HG02870 (cell line): ENCODE data around the gene MAPRE2.

Experiments
- ATAC-seq: cut with Tn5 transposase; IDR thresholded peaks from one replicate; pipeline ENCODE4 v1.9.1; 2021; ENCODE audit warnings: mild to moderate bottlenecking, moderate library complexity; ENCODE audit not compliant: unreplicated experiment

The MAPRE2 gene

DNA sequence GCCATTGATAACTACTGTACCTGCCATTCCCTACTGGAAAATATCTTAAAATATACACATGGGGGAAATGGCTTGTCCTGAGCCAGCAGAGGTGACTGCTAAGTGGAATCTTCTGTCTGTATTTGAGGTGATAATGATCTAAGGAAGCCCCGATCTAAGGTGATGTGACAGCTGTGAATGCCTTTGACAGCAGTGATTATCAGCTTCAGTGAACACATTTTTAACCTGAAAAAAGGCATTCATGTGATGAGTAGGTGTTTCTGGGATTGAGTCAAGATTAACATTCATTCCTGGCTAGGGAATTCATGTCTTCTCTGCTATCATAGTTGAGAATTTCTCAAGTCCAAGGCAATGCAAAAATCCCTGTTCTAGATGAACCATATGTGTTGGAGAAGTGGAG is 9.1 kb upstream of the MAPRE2 start:
- no peak for ATAC-seq

DNA sequence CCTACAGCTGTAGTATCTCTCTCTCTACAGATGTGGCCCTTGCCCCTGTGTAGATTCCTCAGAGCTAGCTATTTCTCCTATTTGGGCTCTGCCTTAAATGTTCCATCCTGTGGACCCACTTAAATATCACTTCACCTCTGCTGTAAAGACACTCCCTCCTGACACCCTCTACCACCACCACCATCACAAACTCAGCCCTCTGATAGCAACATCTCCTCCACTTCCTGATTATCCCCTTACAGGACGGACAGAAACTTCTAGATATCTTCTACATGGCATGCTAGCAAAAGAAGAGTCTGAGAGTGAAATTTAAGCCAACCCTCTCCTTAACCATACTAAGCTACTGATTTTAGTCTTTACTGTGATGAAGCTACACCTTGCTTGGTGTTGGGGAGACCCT is 3.2 kb upstream of the MAPRE2 start:
- ATAC-seq: no peak

DNA sequence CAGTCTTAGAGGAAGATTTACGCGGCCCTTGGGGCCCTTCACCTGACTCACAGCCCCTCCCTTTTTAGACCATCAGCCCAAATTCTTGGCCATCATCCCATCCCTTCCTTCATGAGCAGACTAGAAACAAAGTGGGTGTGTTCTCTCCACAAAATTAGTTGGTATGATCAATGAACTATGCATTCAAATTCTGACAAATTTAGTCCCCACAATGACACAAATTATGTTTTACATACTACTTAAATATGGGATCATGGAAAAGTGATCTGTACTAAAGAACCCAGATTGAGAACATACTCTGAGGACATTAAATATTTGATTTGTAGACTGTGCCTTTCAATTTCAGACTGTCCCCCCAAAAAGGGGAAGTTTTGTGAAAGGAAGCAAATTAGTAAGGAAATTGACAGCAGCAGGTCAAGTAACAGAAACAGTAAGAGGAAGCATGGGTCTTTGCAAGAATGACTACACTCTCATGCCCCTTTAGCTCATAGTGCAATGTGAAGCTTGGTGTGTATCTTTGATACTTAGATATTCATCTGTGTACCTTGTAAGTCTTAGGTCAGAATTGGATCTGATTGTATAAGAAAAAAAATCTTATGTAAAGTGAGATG is 2.2 kb upstream of the MAPRE2 start:
- ATAC-seq: peak; percentile 44

- ATAC-seq: no peak
These were observed 600 bp upstream of the MAPRE2 start for GRCh38 chr18:35040638-35040987.

DNA sequence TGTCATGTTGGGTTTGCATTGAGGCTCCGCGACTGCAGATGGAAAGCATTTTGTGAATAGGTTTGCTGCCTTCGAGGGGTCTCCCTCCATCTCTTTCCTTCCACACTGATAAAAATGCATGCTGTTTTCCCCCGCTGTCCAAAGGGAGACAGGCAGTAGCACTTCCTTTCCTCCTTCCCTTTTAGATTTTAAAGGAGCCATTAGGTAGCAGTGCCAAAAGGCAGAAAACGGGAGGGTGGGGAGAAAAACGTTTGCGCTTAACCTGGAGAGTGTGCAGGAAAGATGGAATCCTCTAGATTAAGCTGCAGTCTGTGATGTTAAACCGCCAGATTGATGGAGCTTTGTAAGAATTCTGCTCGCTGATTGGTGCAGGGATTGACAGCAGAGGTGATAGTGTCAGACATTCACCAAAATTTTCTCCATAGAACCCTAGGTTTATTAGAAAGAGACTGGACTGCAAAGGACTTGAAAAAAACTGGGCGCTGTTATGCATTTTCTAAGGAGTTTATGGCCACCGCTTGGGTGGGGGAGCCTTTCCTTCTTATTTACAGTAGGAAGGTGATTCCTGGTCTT is 688 bp downstream of the MAPRE2 start:
- ATAC-seq: no peak

DNA sequence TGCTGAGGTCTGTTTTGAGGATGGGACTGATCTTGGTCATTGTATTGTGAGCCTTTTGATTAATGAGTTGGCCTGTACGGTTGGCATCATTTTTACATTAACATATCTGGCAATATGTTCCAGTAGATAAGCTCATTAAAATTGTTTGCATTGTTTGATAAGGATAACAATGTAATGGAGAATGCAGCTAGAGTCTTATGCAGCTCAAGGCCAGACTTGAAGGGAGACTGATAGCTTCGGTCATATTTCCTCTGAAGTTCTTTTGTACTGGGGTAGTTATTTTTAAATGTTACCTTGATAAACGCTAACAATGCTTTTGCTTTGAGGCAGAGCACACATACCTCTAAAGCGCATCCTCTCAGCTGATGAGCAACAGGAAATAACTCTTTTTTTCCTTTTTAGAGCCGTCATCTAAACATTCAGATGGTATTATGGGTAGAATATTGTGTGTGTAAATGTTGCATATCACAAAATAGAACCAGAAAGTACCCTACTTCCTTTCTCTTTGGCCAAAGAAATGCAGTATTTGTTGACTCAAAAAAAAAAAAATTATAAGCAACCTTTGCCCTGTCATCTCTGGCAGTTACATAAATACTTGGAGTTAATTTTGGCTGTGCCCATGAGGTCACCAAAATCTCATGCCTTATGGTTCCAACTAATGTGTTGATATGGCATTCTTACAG is 1.3 kb downstream of the MAPRE2 start:
- no peak for ATAC-seq

GRCh38 chr18:35043207-35043606 is 2.0 kb downstream of the MAPRE2 start:
- no peak for ATAC-seq

GRCh38 chr18:35045121-35045520 is 3.9 kb downstream of the MAPRE2 start:
- no peak for ATAC-seq

DNA sequence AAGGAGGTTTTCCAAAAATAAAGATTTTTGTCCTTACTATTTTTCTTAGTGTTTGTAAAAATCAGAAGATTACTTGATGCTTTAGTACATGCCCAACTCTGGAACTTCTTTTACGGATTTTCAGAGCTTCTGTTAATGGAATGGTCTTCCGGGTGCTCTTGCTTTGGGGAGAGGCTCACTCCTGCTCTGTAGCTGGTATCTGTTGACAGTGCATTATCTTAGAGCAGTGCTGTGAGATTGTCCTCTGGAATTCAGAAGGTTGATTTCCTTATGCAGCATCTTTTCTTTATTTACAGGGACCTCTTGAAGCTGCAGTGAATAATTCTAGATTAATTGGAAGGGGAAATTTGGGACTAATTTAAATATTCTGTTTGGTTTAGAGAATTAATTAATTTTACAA is 4.6 kb downstream of the MAPRE2 start:
- no peak for ATAC-seq

GRCh38 chr18:35047697-35048292 is 6.6 kb downstream of the MAPRE2 start:
- no peak for ATAC-seq

DNA sequence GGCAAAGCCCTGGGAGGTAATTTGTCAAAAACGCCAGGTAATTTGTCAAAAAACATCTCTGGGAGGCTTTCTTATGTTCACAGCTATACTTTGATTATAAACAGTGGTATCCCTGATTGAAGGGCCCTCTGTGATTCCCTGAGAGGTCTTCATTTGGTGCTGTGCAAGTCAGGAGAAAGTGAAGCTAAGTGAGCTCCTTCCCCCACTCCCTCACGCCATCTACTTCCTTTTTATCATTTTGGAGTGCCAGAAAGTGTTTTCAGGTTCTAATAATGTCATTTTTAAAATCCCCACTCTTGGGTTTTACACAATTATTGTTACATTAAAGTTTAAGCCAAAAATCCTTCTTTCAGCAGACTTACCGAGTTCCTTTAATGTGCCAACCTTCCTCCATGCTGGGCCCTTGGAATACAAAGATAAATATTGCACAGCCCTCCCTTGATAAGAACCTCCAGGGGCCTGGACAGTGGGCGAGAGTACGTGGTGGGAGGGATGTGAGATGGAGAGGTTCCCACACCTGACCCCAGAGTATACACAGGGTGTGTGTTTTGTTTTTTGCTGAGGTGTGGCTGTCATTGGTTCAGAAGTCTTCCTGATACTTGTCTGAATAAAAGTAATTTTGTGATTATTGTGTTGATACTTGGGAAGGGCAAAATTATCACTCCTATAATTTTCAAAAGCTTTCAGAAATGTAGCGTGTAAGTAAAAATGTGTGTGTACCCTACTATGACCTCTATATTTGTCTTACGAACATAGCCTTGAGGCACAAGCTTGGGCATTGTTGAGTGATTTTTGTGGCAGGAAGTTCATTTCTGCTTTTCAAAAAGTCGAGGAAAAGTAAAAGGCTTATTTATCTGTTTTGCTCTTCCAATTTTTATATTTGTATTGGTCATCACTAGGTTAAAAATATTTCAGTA is 8.2 kb downstream of the MAPRE2 start:
- ATAC-seq: peak; percentile 13

DNA sequence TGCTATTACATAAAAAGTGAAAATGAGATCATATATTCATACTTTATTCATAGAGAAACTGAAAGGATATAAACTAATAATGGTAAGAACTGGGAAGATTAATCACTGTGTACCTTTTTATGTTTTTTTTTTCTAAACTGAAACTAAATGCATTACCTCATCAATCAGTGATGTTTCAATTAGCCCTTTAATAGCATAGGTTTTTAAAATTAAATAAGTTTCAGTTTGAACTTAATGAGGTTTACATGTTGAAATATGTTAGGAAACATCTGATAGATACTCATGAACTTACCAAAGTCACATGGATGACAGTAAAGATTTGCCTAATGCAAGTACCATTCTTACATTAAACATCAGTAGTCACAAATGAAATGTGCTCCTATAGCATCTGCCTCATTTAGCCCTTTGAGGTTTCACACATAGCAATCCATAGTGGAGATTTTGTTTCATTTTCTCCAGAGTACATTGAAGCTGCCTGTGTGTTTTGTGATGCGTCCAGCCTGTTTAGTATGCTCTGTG is 8.9 kb downstream of the MAPRE2 start:
- peak; percentile 41 for ATAC-seq

GRCh38 chr18:35050705-35051195 is 9.5 kb downstream of the MAPRE2 start:
- ATAC-seq: no peak

DNA sequence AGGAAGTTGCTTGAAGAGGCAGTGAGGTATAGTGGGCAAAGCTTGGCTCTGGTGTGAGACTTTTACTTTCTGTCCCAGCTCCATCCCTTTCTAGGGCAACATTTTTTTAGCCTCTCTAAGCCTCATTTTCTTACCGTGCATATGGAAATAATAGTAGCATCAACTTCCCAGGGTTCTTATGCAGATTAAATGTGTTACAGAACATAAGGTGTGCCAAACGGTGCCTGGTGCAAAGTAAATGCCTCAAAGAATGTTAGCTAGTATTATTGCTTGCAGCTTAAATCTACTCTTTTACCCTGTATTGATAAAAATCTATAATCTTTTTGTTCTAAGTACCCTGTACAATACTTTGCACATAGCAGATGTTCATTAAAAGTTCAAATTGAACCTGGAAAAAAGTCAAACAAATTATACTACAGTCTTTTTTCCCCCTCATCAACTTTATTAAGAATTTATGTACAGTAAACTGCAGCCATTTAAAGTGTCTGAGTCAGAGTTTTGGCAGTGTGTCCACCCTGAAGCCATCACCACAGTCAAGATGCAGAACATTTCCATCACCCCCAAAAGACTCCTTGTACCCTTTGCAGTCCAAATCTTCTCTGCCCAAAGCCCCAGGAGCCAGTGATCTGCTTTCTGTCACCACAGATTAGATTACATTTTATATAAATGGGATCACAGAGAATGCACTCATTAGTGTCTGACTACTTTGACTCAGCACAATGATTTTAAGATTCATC is 10.6 kb downstream of the MAPRE2 start:
- no peak for ATAC-seq

DNA sequence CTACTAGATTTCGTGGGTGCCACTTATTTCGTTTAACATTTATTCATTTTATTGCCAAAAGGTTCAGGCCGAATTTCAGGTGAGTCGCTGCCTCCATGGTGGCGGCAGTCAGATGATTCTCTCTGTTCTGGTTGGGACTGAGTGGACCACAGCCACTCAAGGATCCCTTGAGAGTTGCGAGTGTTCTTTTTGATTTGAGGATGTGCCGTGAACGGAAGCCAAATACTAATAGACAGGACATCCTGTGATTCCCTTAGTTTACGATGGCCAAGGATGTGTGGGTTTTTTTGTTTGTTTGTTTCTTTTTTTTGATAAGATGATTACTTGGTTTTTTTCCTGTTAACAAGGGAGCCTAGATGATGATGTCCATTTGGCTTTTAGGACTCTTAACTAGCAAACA is 13.2 kb downstream of the MAPRE2 start:
- ATAC-seq: no peak

GRCh38 chr18:35055105-35055504 is 13.9 kb downstream of the MAPRE2 start:
- no peak for ATAC-seq

DNA sequence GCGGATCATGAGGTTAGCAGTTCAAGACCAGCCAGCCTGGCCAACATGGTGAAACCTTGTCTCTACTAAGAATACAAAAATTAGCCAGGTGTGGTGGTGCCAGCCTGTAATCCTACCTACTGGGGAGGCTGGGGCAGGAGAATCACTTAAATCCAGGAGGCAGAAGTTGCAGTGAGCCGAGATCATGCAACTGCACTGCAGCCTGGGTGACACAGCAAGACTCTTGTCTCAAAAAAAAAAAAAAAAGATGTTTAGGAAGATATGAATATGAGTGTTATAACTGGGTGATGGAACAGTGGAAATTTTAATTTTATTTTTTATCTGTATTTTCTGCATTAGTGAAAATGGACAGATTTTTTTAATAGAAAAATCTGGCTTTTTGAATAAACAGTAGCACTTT is 14.5 kb downstream of the MAPRE2 start:
- ATAC-seq: no peak

DNA sequence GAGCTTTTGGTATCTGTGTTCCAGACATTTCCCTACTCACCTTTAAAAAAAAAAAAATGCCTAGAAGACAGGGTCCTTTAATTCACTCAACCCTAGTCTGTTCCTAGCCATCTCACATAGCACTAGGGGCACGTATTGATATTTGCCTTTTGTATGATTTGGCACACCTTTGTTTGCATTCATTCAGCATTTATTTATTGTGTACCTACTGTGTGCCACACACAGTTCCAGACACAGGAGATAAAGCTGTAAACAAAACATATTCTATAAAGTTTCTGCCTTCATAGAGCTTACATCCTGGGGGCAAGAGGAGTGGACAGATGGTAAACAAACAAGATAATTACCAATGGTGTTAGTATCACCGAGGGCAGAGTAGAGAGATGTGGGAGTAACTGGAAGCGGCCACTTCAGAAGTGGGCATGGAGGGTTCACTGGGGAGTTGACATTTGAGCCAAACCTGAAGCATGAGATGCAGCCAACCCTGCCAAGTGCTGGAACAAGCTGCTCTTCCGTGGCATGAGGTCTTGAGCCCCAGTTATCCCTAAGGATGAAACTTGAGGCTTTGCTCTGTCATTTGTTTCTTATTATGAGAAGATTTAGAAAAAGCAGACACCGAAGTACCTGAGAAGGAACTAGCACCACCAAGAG is 18.2 kb downstream of the MAPRE2 start:
- no peak for ATAC-seq

DNA sequence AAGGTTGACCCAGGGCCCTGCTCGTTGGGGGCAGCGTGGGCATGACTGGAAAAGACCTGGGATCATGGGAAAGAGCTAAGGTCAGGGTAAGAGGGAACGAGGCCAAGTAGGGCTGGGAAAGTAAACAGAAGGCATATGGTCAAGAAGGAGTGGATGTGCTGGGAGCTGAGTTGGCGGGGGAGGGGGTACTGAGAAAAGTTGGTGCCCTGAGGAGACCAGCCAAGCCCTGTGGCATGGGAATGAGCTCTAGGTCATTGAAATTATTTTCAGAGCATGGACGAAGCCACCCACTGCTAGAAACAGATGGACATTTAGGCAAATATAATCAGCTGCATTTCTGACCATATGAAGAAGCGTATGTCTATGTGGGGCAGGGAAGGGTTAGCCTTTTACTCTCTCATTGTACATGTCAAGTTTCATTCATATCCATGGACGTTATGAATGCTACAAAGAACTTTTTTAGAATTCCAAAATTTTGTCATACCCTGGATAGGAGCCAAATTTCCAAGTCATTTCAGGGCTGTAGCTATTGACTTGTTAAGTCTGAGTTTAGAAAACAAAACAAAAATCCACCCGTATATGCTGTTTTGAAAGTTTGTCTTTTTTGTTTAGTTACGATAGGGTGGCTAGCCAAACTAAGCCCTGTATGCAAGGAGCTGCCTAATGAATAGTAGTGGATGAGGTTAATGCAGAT is 19.1 kb downstream of the MAPRE2 start:
- ATAC-seq: no peak
